HepG2 (cell line): ENCODE data around the gene TCAP. TPM values are rescaled to one million over a fixed set of nuclear protein-coding genes. Genes with fewer than 3 reads are reported as not detected.
A peak's percentile ranks its signal among the peaks of the same experiment; 100 is the strongest.

Experiments
- ATF7-NPFF ChIP-seq: sonication (generic); formaldehyde crosslinking; IDR thresholded peaks from 2 replicates; pipeline ENCODE4 v1.8.1; 2023; ENCODE audit warnings: mild to moderate bottlenecking, low read depth, missing genetic modification reagents, moderate library complexity
- CBX1 ChIP-seq: IDR thresholded peaks from one replicate; pipeline ENCODE4 v1.6.1; 2016; ENCODE audit warnings: antibody characterized with exemption, low read depth
- CBX5 ChIP-seq: sonication (generic); formaldehyde crosslinking; IDR thresholded peaks from 2 replicates; pipeline ENCODE4 v1.4.0; 2020; ENCODE audit warnings: missing genetic modification reagents, borderline replicate concordance
- ETV5 ChIP-seq: IDR thresholded peaks from 2 replicates; pipeline ENCODE4 v1.6.1; 2018; ENCODE audit warnings: missing biosample characterization, missing genetic modification reagents, inconsistent platforms, borderline replicate concordance
- FOXP1 ChIP-seq, 2 experiments: fragments of 450-650 bp in 1 of 2; IDR thresholded peaks; 2 replicates each; pipeline ENCODE4 v1.6.1; 2017 to 2018; ENCODE audit warnings: antibody characterized with exemption in 1 of 2
- HNRNPUL1 ChIP-seq: fragments of 200-400 bp; formaldehyde crosslinking; IDR thresholded peaks from 2 replicates; pipeline ENCODE4 v1.6.1; 2017; ENCODE audit warnings: low read depth, mild to moderate bottlenecking, low read length, moderate library complexity
- KLF11 ChIP-seq: IDR thresholded peaks from 2 replicates; pipeline ENCODE4 v1.6.1; 2016; ENCODE audit warnings: missing compliant biosample characterization
- NFKBIZ ChIP-seq: IDR thresholded peaks from 2 replicates; pipeline ENCODE4 v1.6.1; 2018; ENCODE audit warnings: missing genetic modification reagents, missing compliant biosample characterization
- SRY ChIP-seq: sonication (generic); formaldehyde crosslinking; IDR thresholded peaks from 2 replicates; pipeline ENCODE4 v1.8.0; 2022; ENCODE audit warnings: mild to moderate bottlenecking, missing genetic modification reagents
- TBX3 ChIP-seq: fragments of 450-650 bp; IDR thresholded peaks from 2 replicates; pipeline ENCODE4 v1.6.1; 2017; ENCODE audit warnings: antibody characterized with exemption, mild to moderate bottlenecking, inconsistent platforms, borderline replicate concordance
- ZFP36L1 ChIP-seq: sonication (generic); formaldehyde crosslinking; IDR thresholded peaks from 2 replicates; pipeline ENCODE4 v1.8.0; 2022; ENCODE audit warnings: mild to moderate bottlenecking, missing genetic modification reagents, moderate library complexity
- ZKSCAN1 ChIP-seq: fragments of 150-350 bp; IDR thresholded peaks from 2 replicates; pipeline ENCODE4 v1.6.1; 2014; ENCODE audit warnings: low read length
- ZNF367 ChIP-seq: sonication (generic); formaldehyde crosslinking; IDR thresholded peaks from 2 replicates; pipeline ENCODE4 v1.4.0; 2020; ENCODE audit warnings: missing genetic modification reagents, borderline replicate concordance
- ZNF607 ChIP-seq: sonication (generic); formaldehyde crosslinking; IDR thresholded peaks from 2 replicates; pipeline ENCODE4 v1.5.1; 2020; ENCODE audit warnings: missing genetic modification reagents, mild to moderate bottlenecking, borderline replicate concordance
- ZNF703 ChIP-seq: sonication (generic); formaldehyde crosslinking; IDR thresholded peaks from 2 replicates; pipeline ENCODE4 v1.5.1; 2020; ENCODE audit warnings: missing genetic modification reagents, mild to moderate bottlenecking, moderate library complexity, borderline replicate concordance
- ZNF83 ChIP-seq: sonication (generic); formaldehyde crosslinking; IDR thresholded peaks from 2 replicates; pipeline ENCODE4 v1.4.0; 2020; ENCODE audit warnings: missing genetic modification reagents, mild to moderate bottlenecking, borderline replicate concordance
- polyA plus RNA-seq, 8 experiments: library from polyadenylated mRNA; depleted of rRNA in 3 of 8; stranded (reverse) in 7 of 8; unstranded in 1 of 8; fragments of >200 nt; fragmentation: Illumina TruSeq in 4 of 8; extraction: Trizol in 4 of 8; gene quantifications; 2 replicates each; pipeline versions ENCODE4 v1.2.1 to v1.2.3, GENCODE V29; 2011 to 2016; ENCODE audit warnings: low read depth in 4 of 8, missing spikeins in 1 of 8, mixed read lengths in 1 of 8; ENCODE audit not compliant: insufficient read depth in 1 of 8
- total RNA-seq, 5 experiments: library from RNA; depleted of rRNA; stranded (reverse); fragments of >200 nt; fragmentation: Illumina TruSeq; extraction: Trizol; gene quantifications; 2 replicates each; pipeline ENCODE4 v1.2.3, GENCODE V29; 2016; ENCODE audit warnings: low read depth in 1 of 5
- TF ChIP-seq, protein P1 (sequence below): sonication (generic); formaldehyde crosslinking; IDR thresholded peaks from 2 replicates; pipeline ENCODE4 v1.8.0; 2022; ENCODE audit warnings: missing genetic modification reagents, low read depth, mild to moderate bottlenecking, borderline replicate concordance
- TF ChIP-seq, protein P2 (sequence below): sonication (generic); formaldehyde crosslinking; IDR thresholded peaks from 2 replicates; pipeline ENCODE4 v1.4.0; 2020; ENCODE audit warnings: mild to moderate bottlenecking, missing genetic modification reagents
- TF ChIP-seq, protein P3 (sequence below): sonication (generic); formaldehyde crosslinking; IDR thresholded peaks from 2 replicates; pipeline ENCODE4 v1.4.0; 2020; ENCODE audit warnings: missing genetic modification reagents
- TF ChIP-seq, protein P4 (sequence below): sonication (generic); formaldehyde crosslinking; IDR thresholded peaks from 2 replicates; pipeline ENCODE4 v1.4.0; 2020; ENCODE audit warnings: low read depth, missing genetic modification reagents
- TF ChIP-seq, protein P5 (sequence below): sonication (generic); formaldehyde crosslinking; conservative IDR thresholded peaks from 2 replicates; pipeline ENCODE4 v1.8.1; 2023; ENCODE audit warnings: missing genetic modification reagents

TCAP gene
- total and polyA plus RNA-seq, 2 of the 13 experiments (the other 11 are each of a cell fraction or from before 2014, with no cell fraction given) = 0.24 to 0.65 TPM

DNA sequence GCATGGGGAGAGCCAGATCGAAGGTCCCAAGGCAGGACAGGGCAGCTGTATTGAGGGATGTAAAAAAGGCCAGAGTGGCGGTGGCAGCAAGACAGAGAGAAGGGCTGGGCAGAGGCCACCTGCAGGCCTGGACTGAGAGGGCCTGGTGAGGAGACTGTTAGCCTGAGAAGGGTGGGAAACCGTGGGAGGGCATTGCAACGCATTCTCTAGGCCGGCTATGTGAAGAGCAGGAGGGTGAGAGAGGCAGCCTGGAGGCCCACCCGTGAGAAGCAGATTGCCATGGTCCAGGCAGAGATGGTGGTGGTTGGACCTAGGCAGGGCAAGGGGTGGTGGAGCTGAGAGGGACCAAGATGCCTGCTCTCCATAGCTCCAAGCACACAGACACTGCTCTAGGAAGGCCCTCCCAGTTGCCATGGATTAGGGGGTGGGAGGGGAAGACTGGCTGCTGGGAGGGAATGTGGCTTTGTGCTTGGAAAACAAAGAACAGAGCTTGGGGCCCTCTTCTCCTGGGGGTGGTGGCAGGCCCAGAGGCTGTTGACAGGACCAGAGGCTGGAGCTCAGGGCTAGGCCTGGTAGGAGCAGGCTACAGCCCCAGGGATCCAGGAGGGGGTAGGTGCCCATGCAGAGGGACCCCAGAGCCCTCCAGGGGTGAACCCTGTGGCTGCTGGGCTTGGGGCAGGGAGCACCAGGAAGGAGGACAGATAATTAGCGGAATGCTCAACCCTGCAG lies 12.4 kb upstream of the TCAP start (continued):
- TF ChIP-seq TBX3 (no peak), FOXP1 (IDR thresholded peaks at IDR 0.05) (no peak), FOXP1 (CRISPR knock-in tag; IDR thresholded peaks at IDR 0.05) (0 out of 2 replicates have a peak, but pooled peaks have one; percentile 24), SRY (CRISPR knock-in tag) (no peak), NFKBIZ (no peak), CBX5 (CRISPR knock-in tag) (no peak), CBX1 (no peak), ZNF367 (CRISPR knock-in tag) (no peak), ZNF607 (CRISPR knock-in tag) (no peak), KLF11 (CRISPR knock-in tag) (no peak), ETV5 (CRISPR knock-in tag) (peak; percentile 26; the same call in 1 of the 2 replicates), ZNF703 (CRISPR knock-in tag) (no peak), ATF7-NPFF (CRISPR knock-in tag) (no peak), ZNF83 (no peak), HNRNPUL1 (no peak), ZKSCAN1 (no peak), ZFP36L1 (CRISPR knock-in tag) (no peak)
- TF ChIP-seq, protein P1, sequence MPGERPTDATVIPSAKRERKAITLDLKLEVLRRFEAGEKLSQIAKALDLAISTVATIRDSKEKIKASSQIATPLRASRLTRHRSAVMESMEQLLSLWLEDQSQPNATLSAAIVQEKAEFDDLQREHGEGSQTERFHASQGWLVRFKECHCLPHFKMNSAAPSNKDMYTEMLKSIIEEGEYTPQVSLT (CRISPR knock-in tag) = no peak
- TF ChIP-seq, protein P2, sequence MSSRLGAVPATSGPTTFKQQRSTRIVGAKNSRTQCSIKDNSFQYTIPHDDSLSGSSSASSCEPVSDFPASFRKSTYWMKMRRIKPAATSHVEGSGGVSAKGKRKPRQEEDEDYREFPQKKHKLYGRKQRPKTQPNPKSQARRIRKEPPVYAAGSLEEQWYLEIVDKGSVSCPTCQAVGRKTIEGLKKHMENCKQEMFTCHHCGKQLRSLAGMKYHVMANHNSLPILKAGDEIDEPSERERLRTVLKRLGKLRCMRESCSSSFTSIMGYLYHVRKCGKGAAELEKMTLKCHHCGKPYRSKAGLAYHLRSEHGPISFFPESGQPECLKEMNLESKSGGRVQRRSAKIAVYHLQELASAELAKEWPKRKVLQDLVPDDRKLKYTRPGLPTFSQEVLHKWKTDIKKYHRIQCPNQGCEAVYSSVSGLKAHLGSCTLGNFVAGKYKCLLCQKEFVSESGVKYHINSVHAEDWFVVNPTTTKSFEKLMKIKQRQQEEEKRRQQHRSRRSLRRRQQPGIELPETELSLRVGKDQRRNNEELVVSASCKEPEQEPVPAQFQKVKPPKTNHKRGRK (CRISPR knock-in tag) = no peak
- TF ChIP-seq, protein P3, sequence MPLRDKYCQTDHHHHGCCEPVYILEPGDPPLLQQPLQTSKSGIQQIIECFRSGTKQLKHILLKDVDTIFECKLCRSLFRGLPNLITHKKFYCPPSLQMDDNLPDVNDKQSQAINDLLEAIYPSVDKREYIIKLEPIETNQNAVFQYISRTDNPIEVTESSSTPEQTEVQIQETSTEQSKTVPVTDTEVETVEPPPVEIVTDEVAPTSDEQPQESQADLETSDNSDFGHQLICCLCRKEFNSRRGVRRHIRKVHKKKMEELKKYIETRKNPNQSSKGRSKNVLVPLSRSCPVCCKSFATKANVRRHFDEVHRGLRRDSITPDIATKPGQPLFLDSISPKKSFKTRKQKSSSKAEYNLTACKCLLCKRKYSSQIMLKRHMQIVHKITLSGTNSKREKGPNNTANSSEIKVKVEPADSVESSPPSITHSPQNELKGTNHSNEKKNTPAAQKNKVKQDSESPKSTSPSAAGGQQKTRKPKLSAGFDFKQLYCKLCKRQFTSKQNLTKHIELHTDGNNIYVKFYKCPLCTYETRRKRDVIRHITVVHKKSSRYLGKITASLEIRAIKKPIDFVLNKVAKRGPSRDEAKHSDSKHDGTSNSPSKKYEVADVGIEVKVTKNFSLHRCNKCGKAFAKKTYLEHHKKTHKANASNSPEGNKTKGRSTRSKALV = no peak
- TF ChIP-seq, protein P4, sequence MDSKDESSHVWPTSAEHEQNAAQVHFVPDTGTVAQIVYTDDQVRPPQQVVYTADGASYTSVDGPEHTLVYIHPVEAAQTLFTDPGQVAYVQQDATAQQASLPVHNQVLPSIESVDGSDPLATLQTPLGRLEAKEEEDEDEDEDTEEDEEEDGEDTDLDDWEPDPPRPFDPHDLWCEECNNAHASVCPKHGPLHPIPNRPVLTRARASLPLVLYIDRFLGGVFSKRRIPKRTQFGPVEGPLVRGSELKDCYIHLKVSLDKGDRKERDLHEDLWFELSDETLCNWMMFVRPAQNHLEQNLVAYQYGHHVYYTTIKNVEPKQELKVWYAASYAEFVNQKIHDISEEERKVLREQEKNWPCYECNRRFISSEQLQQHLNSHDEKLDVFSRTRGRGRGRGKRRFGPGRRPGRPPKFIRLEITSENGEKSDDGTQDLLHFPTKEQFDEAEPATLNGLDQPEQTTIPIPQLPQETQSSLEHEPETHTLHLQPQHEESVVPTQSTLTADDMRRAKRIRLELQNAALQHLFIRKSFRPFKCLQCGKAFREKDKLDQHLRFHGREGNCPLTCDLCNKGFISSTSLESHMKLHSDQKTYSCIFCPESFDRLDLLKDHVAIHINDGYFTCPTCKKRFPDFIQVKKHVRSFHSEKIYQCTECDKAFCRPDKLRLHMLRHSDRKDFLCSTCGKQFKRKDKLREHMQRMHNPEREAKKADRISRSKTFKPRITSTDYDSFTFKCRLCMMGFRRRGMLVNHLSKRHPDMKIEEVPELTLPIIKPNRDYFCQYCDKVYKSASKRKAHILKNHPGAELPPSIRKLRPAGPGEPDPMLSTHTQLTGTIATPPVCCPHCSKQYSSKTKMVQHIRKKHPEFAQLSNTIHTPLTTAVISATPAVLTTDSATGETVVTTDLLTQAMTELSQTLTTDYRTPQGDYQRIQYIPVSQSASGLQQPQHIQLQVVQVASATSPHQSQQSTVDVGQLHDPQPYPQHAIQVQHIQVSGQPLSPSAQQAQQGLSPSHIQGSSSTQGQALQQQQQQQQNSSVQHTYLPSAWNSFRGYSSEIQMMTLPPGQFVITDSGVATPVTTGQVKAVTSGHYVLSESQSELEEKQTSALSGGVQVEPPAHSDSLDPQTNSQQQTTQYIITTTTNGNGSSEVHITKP (CRISPR knock-in tag) = no peak
- TF ChIP-seq, protein P5, sequence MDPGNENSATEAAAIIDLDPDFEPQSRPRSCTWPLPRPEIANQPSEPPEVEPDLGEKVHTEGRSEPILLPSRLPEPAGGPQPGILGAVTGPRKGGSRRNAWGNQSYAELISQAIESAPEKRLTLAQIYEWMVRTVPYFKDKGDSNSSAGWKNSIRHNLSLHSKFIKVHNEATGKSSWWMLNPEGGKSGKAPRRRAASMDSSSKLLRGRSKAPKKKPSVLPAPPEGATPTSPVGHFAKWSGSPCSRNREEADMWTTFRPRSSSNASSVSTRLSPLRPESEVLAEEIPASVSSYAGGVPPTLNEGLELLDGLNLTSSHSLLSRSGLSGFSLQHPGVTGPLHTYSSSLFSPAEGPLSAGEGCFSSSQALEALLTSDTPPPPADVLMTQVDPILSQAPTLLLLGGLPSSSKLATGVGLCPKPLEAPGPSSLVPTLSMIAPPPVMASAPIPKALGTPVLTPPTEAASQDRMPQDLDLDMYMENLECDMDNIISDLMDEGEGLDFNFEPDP (CRISPR knock-in tag) = no peak
